GM20000 (cell line): ENCODE results near the gene PRADC1.
"Not testable (repeated sequence)": the region's sequence is repeated elsewhere in the genome, so short reads cannot be mapped to it uniquely, and the experiment has no call there.

Source experiments
- DNase-seq: peaks from one replicate; pipeline ENCODE4 v3.0.0; 2012; ENCODE audit warnings: low spot score
- TF ChIP-seq, protein P1 (sequence below): IDR thresholded peaks from 2 replicates; pipeline ENCODE4 v1.5.1; 2012; ENCODE audit warnings: mild to moderate bottlenecking, control low read depth; ENCODE audit errors: extremely low read depth, missing control alignments

The PRADC1 gene

DNA sequence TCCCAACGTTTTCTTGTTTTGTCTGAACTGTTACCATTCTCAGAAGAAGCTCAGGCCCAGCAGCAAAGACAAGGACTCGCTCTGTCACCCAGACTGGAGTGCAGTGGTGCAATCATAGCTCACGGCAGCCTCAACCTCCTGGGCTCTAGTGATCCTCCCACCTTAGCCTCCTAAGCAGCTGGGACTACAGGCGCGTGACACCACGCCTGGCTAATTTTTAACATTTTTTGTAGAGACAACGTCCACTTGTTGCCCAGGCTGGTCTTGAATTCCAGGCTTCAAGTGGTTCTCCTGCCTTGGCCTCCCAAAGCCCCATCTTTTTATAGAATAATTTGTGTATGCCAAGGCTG is 21.0 kb downstream of the PRADC1 start:
- no peak for DNase-seq
- TF ChIP-seq, protein P1, sequence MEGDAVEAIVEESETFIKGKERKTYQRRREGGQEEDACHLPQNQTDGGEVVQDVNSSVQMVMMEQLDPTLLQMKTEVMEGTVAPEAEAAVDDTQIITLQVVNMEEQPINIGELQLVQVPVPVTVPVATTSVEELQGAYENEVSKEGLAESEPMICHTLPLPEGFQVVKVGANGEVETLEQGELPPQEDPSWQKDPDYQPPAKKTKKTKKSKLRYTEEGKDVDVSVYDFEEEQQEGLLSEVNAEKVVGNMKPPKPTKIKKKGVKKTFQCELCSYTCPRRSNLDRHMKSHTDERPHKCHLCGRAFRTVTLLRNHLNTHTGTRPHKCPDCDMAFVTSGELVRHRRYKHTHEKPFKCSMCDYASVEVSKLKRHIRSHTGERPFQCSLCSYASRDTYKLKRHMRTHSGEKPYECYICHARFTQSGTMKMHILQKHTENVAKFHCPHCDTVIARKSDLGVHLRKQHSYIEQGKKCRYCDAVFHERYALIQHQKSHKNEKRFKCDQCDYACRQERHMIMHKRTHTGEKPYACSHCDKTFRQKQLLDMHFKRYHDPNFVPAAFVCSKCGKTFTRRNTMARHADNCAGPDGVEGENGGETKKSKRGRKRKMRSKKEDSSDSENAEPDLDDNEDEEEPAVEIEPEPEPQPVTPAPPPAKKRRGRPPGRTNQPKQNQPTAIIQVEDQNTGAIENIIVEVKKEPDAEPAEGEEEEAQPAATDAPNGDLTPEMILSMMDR: no peak

GRCh38 chr2:73210696-73211095 is 22.3 kb downstream of the PRADC1 start:
- no peak for DNase-seq
- TF ChIP-seq, protein P1: no peak

DNA sequence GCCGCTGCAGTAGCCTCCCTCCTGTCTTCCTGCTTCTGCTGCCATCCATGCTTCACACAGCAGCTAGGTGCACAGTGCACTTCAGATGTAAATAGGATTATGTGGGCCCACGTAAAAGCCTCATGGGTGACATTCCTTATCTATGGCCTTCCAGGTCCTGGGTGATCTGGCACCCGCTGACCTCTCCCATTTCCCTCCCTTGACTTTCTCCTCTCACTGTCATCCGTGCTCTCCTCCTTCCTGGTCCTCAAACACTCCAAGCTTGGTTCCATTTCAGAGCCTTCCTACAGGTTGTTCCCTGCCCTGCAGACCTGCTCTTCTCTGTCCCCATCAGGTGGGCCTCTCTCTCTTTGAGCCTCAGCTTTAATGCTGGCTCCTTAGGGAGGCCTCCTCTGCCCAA is 23.0 kb downstream of the PRADC1 start:
- TF ChIP-seq, protein P1: no peak
- DNase-seq: no peak

DNA sequence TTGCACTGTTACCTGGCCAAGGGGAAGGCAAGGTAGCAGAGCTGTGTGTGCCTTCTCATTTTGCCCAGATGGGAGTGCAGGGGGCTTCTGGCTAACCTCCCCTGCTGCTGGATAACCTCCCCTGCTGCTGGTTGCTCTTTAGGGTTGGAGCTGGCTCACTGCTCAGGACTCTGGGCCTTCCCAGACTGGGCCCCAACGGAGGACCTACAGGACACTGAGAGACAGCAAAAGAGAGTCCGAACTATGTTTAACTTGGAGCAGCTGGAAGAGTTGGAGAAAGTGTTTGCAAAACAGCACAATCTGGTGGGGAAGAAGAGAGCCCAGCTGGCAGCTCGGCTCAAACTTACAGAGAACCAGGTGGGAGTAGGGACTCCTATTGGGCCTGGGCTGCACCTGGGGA is 24.8 kb downstream of the PRADC1 start:
- DNase-seq: no peak
- TF ChIP-seq, protein P1: no peak

GRCh38 chr2:73205611-73206010 is 27.4 kb downstream of the PRADC1 start:
- TF ChIP-seq, protein P1: no peak
- no peak for DNase-seq

- TF ChIP-seq, protein P1: no peak
- DNase-seq: no peak
These were observed 29.9 kb downstream of the PRADC1 start for GRCh38 chr2:73203055-73203681.

DNA sequence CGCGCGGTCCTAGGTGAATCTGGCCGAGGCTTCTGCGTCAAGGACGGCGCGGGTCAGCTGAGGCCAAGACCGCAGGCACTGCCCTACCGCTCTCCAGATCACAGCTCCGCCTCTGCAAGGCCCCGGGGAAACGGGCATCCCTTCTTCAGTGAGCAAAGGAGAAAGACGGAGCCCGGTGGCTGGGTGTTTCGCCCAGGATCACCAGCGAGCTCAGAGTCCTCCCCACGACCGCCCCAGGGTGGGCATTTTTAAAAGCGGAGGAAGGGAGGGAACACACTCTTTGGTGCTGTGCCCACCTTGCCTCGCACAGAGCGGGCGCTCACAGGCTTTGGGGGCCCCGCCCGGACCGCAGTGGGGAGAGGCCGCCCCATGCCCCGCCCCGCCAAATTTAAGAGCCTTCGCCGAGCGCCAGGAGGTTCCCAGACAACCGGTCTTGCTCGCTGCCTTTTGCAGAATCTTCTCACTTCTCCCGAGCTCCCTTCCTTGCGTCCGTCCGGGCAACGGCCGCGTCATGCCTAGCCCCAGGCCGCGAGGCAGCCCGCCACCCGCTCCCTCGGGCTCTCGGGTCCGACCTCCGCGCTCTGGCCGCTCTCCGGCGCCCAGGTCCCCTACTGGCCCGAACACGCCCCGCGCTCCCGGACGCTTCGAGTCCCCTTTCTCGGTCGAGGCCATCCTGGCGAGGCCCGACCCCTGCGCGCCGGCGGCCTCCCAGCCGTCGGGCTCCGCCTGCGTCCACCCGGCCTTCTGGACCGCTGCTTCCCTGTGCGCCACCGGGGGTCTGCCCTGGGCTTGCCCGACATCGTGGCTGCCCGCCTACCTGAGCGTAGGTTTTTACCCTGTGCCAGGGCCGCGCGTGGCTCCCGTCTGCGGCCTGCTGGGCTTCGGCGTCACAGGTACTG is 30.6 kb downstream of the PRADC1 start, which contains the start of gene NOTO:
Gene NOTO, plus strand, starts transcription at position 419 of the 899 bp plus-strand sequence. Its CDS starts 93 bp downstream, at position 512.
- TF ChIP-seq, protein P1: no peak
- DNase-seq: no peak

DNA sequence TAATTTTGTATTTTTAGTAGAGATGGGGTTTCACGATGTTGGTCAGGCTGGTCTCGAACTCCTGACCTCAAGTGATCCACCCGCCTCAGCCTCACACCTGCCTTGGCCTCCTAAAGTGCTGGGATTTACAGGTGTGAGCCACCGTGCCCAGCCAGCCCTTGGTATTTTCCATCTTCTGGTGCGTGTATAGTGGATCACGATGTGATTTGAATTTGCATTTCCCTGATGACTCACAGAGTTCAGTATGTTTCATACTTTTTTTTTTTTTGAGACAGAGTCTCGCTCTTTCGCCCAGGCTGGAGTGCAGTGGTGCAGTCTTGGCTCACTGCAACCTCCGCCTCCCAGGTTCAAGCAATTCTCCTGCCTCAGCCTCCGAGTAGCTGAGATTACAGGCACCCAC is 32.8 kb downstream of the PRADC1 start:
- DNase-seq: not testable (repeated sequence)
